ENCODE data around the gene ALDH1B1. TPM values are rescaled to one million over a fixed set of nuclear protein-coding genes. Genes with fewer than 3 reads are reported as not detected.

ALDH1B1 gene
- total and polyA plus RNA-seq, 9 of the 15 experiments (the other 6 are each of a cell fraction or from before 2014, with no cell fraction given) = 8.6 to 46.5 (median 30.8) TPM

DNA sequence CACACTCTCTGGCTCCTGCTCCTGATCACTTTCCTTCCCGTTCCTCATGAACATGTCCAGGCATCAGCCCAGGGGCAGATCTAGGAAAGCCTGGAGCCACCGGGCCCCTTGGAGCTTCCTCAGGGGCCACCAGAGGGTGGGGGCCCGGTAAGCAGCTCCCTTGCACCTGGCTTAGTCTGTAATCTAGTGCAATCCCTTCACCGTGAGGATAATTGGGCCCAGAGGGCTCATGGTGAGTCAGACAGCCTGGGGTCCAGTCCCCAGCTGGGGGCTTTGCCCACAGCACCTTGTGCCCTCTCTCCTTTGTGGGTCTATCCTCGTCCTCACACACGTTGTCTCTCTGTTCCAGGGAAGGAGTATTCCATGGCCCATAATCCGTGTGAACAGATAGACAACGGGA, 10.4 kb upstream of the ALDH1B1 start (continued):
- TF ChIP-seq, protein P1, sequence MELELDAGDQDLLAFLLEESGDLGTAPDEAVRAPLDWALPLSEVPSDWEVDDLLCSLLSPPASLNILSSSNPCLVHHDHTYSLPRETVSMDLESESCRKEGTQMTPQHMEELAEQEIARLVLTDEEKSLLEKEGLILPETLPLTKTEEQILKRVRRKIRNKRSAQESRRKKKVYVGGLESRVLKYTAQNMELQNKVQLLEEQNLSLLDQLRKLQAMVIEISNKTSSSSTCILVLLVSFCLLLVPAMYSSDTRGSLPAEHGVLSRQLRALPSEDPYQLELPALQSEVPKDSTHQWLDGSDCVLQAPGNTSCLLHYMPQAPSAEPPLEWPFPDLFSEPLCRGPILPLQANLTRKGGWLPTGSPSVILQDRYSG (tag; conservative IDR thresholded peaks at IDR 0.05; ENCODE audit: low read depth) = no peak
- TF ChIP-seq TEAD2 (tag; IDR thresholded peaks at IDR 0.05) (no peak), NFXL1 (CRISPR knock-in tag; IDR thresholded peaks at IDR 0.05) (no peak), U2AF1 (optimal IDR thresholded peaks at IDR 0.05; ENCODE audit: low read depth, low read length) (no peak), SAP30 (IDR thresholded peaks at IDR 0.05; ENCODE audit: borderline replicate concordance, insufficient read depth, low read depth, low read length, poor library complexity, severe bottlenecking) (no peak), SMARCB1 (IDR thresholded peaks at IDR 0.05; ENCODE audit: insufficient read length, low read depth) (no peak), ARID1B (IDR thresholded peaks at IDR 0.05) (no peak), ZKSCAN8 (CRISPR knock-in tag; IDR thresholded peaks at IDR 0.05) (no peak)
- TF ChIP-seq, protein P2, sequence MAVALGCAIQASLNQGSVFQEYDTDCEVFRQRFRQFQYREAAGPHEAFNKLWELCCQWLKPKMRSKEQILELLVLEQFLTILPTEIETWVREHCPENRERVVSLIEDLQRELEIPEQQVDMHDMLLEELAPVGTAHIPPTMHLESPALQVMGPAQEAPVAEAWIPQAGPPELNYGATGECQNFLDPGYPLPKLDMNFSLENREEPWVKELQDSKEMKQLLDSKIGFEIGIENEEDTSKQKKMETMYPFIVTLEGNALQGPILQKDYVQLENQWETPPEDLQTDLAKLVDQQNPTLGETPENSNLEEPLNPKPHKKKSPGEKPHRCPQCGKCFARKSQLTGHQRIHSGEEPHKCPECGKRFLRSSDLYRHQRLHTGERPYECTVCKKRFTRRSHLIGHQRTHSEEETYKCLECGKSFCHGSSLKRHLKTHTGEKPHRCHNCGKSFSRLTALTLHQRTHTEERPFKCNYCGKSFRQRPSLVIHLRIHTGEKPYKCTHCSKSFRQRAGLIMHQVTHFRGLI (CRISPR knock-in tag; IDR thresholded peaks at IDR 0.05) = no peak
- TF ChIP-seq, protein P3, sequence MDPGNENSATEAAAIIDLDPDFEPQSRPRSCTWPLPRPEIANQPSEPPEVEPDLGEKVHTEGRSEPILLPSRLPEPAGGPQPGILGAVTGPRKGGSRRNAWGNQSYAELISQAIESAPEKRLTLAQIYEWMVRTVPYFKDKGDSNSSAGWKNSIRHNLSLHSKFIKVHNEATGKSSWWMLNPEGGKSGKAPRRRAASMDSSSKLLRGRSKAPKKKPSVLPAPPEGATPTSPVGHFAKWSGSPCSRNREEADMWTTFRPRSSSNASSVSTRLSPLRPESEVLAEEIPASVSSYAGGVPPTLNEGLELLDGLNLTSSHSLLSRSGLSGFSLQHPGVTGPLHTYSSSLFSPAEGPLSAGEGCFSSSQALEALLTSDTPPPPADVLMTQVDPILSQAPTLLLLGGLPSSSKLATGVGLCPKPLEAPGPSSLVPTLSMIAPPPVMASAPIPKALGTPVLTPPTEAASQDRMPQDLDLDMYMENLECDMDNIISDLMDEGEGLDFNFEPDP (CRISPR knock-in tag; IDR thresholded peaks at IDR 0.05) = no peak
